GM18526 (cell line): ENCODE measurements around the gene PTBP1.

Source experiments
- POLR2A ChIP-seq: IDR thresholded peaks from 3 replicates; pipeline ENCODE4 v1.6.1; 2011; ENCODE audit not compliant: insufficient read length; ENCODE audit errors: extremely low read depth

Gene PTBP1

DNA sequence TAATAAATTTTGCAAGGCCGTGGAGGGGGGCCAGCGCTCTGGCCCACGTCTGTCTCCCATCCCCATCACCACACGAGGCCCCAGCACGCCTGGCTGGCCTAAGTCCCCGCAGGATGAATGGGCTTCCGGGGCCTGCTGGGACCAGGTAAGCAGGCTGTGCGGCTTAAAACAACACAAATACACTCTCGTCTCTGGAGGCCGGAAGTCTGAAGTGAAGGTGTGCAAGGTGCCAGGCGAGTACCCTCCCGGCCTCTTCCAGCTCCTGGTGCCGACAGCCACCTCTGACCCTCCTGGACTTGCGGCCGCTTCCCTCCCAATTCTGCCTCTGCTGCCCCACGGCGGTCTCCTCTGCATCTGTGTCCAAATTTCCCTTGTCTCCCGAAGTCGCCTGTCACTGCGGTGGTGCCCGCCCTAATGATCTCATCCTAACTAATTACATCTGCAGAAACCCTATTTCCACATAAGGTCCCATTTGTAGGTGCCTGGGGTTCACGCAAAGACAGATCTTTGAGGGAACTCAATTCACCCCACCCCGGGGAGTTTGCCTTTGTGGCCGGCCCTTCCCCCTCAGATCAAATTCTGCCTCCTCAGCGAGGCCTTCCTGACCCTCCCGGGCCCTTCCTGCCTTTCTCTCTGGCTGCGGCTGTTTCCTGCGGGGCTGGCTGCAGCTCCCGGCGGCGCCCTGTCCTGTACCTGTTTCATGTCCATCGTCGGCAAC, 8.1 kb upstream of the PTBP1 start:
- no peak for TF ChIP-seq POLR2A

GRCh38 chr19:789701-790060, 7.6 kb upstream of the PTBP1 start:
- TF ChIP-seq POLR2A, result no peak

GRCh38 chr19:791007-791566, 6.2 kb upstream of the PTBP1 start:
- no peak for TF ChIP-seq POLR2A

DNA sequence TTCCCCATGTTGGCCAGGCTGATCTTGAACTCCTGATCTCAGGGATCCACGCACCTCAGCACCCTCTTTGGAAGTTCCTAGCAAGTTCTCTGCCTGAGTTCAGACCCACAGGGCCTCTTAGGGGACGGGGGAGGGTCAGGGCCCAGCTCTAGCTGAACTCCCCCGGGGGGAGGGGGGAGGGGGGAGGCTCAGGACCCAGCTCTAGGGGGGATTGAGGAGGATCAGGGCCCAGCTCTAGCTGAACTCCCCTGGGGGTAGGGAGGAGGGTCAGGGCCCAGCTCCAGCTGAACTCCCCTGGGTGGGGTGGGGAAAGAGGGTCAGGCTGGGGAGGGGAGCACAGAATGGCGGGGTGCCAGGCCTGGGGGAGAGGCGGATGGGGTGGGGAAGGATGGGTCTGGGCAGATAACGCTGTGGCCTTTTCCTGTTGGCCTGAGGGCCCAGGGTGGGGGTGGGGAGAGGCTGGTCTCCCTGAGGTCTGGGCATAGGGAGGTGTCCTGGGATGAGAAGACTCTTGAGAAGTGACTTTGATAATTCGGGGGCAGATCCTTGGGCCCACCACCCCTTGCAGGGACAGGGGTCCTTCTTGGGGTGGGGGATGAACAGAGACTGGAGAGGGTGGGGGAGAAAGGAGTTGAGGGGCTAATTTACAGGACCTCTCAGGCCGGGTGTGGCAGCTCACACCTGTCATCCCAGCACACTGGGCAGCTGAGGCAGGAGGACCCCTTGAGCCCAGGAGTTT, 5.5 kb upstream of the PTBP1 start:
- TF ChIP-seq POLR2A, result no peak

DNA sequence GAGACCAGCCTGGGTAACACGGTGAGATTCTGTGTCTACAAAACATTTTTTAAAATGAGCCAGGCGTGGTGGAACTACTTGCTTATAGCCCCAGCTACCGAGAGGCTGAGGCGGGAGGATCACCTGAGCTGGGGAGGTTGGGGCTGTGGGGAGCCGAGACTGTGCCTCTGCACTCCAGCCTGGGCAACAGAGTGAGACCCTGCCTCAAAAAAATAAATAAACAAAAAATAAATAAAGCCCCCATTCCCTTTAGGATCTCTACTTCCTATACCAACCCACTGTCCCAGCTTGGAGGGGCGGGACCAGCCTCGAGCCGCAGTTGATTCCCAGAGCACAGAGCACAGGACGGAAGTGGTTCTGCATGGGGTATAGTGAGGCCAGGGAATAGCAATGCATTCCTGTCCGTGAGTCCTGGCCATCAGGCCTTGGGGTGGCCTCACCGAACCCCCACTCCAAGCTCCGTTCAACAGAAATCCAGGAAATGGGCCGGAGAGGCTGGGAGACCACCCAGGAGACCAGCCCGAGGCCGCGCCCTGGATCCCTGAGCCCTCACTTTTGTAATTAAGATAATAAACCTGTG, 4.9 kb upstream of the PTBP1 start:
- no peak for TF ChIP-seq POLR2A

DNA sequence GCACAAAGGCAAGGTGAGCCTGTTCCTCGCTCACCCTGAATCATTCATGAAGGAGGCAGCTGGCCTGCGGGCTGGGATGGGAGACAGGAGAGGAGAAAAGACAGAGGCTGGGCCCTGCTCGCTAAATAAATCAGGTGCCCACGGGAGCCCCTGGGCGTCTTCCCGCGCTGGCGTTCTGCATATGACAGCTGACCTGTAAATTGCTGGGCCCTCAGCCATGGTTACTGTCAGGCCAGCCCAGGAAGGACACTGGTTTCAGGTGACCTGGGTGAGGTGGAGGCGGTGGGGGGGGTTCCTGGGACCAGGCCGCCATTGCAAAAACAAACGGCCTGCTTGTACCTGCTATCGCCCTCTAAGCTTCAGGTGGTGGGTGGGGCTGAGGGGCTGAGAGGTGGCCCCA, 3.4 kb upstream of the PTBP1 start:
- TF ChIP-seq POLR2A, result no peak

DNA sequence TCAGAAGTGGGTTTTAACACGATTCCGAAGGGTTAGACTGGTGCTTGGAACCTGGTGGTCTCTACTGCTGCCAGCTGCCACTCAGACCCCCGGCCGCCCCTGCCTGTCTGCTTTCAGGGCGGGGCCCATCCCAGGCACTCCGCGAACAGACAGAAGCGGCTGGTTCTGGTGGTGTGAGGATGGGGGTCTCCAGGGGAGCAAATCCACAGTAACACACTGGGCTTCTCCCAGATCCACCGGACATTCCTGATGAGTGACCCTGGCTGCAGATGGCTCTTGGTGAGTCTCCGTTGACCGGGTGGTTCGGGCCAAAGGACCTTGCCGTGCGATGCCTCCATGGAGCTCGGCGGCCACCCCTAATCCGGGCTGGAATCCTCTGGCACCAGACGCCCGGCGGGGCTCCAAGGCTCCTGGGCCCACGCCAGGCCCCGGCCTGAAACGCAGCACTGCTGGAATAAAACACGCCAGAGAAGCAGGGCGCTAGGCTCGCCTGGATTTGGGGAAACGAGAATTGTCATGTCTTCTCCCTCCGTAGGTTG, 2.1 kb upstream of the PTBP1 start:
- no peak for TF ChIP-seq POLR2A

- no peak for TF ChIP-seq POLR2A
Observed at GRCh38 chr19:795691-796581, 1.3 kb upstream of the PTBP1 start.

- no peak for TF ChIP-seq POLR2A
Observed at GRCh38 chr19:797528-798414, 519 bp downstream of the PTBP1 start.

GRCh38 chr19:798415-799075, 1.3 kb downstream of the PTBP1 start:
- TF ChIP-seq POLR2A, result peak; percentile 20

DNA sequence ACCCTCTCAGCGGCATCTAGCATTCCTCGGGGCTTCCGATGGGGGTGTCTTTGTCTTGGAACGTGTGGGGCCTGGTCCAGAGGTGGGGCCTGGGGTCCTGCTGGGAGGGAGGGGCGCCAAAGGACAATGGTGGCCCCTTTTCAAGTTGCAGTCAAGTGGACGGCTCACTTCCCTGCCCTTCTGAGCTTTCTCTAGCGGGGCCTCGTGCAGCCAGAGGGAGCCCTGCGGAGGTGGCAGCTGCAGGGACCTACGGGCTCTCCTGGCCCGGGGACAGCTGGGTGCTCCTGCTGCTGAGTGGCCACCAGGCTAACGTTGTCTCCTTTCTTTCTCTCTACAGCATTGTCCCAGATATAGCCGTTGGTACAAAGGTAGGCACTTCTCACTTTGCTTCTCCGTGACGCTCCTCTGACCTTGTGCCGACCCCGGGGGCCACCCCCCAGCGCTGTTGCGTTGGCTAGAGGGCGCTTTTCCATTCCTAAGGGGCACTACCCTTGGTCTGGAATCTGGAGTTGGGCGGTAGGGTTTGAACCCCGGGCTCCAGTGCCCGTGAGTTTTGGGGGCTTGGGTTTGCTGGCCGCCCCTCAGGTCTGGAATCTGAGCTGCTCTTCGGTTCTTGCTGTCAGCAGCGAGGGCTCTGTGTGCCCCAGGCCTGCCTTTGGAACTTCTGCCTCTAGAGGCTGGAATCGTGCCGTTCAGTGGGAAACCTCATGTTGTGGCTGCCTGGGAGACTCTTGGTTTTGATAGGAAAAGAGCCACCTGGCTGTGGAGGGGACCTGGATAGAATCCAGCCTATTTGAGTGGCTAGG, 2.0 kb downstream of the PTBP1 start:
- no peak for TF ChIP-seq POLR2A

GRCh38 chr19:800360-801029, 3.2 kb downstream of the PTBP1 start:
- no peak for TF ChIP-seq POLR2A
